Activated CD4-positive, alpha-beta T cell treated with anti-CD3 and anti-CD28 coated beads, Interleukin-2, amount 50 U/mL, for 48 hours (primary cell): ENCODE results near the gene COL8A2.
"Not testable (repeated sequence)": the region's sequence is repeated elsewhere in the genome, so short reads cannot be mapped to it uniquely, and the experiment has no call there.

ENCODE experiments used
- DNase-seq, 2 experiments: peaks; one replicate each; pipeline ENCODE4 v3.0.0-alpha.2; 2020

Gene COL8A2

GRCh38 chr1:36125129-36125991 lies at the start of gene COL8A2:
TSS of gene COL8A2 (minus strand) at chr1:36125222. CDS start at chr1:36100242, 24,980 bp downstream.
- no peak for DNase-seq

- no peak for DNase-seq
These were observed 49.7 kb upstream of the COL8A2 start for GRCh38 chr1:36174713-36175112.

- no peak for DNase-seq
These were observed 48.0 kb upstream of the COL8A2 start for GRCh38 chr1:36172983-36173382.

GRCh38 chr1:36172017-36172747 lies 47.2 kb upstream of the COL8A2 start:
- no peak for DNase-seq

GRCh38 chr1:36170643-36171412 lies 45.8 kb upstream of the COL8A2 start:
- no peak for DNase-seq

GRCh38 chr1:36168514-36168913 lies 43.5 kb upstream of the COL8A2 start:
- no peak for DNase-seq

GRCh38 chr1:36166938-36167905 lies 42.2 kb upstream of the COL8A2 start:
- no peak for DNase-seq

- DNase-seq, result no peak
These were observed 41.1 kb upstream of the COL8A2 start for GRCh38 chr1:36166136-36166535.

- no peak for DNase-seq
These were observed 40.1 kb upstream of the COL8A2 start for GRCh38 chr1:36165145-36165544.

GRCh38 chr1:36164361-36164760 lies 39.3 kb upstream of the COL8A2 start:
- no peak for DNase-seq

- no peak for DNase-seq
These were observed 38.4 kb upstream of the COL8A2 start for GRCh38 chr1:36163426-36163825.

GRCh38 chr1:36162680-36163239 lies 37.7 kb upstream of the COL8A2 start:
- no peak for DNase-seq

- DNase-seq, result peak; percentile 35 to 47
These were observed 36.9 kb upstream of the COL8A2 start for GRCh38 chr1:36161641-36162531.

- peak; percentile 76 to 83 for DNase-seq
These were observed 36.0 kb upstream of the COL8A2 start for GRCh38 chr1:36160949-36161485.

- DNase-seq, result no peak
These were observed 35.4 kb upstream of the COL8A2 start for GRCh38 chr1:36160388-36160948.

GRCh38 chr1:36159614-36160387 lies 34.8 kb upstream of the COL8A2 start:
- peak in 1 of 2 experiments; percentile 11 for DNase-seq

GRCh38 chr1:36158827-36159252 lies 33.8 kb upstream of the COL8A2 start:
- not testable (repeated sequence) for DNase-seq

- DNase-seq, result no peak
These were observed 33.2 kb upstream of the COL8A2 start for GRCh38 chr1:36157973-36158826.
